UCSD-AML1 (cell line): ENCODE results near the gene LUC7L.
A peak's percentile ranks its signal among the peaks of the same experiment; 100 is the strongest.
"Not testable (repeated sequence)": the region's sequence is repeated elsewhere in the genome, so short reads cannot be mapped to it uniquely, and the experiment has no call there.

Experiments
- DNase-seq: peaks from one replicate; lab custom pipeline; 2025; ENCODE audit not compliant: unreplicated experiment; lab: John Stamatoyannopoulos, UW

Gene LUC7L

GRCh38 chr16:180681-181564 is 48.3 kb downstream of the LUC7L start:
- peak; percentile 85 for DNase-seq

GRCh38 chr16:180101-180675 is 49.1 kb downstream of the LUC7L start, which contains the start of gene HBQ1:
TSS of gene HBQ1 (plus strand) at chr16:180459. CDS start at chr16:180487, 28 bp downstream.
- DNase-seq = peak; percentile 74

DNA sequence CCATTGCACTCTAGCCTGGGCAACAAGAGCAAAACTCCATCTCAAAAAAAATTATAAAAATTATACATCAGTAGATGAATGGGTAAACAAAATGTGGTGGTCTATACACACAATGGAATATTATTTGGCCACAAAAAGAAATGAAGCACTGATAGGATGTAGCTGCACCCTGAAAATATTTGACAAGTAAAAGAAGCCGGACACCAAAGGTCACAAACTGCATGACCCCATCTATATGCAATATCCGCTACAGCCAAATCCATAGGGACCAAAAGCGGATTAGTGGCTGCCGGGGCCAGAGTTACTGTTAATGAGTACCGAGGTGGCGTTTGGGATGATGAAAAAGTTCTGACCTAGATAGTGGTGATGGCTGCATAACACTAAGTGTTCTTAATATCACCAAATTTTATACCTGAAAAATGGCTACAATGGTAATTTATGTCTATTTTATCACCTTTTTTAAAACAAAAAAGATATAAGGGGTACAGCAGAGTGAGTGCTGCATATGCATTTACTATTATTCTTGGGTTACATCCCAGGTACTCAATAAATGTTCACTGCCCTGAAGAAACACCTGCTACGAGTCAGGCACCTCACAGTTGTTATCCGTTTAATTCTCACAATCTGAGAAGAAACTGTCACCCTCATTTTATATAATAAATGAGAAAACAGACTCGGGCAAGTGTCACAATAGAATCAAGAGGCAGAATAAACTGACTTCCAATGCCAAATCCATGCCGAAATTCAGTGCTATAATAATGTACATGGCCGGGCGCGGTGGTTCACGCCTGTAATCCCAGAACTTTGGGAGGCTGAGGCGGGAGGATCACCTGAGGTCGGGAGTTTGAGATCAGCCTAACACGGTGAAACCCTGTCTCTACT is 49.8 kb downstream of the LUC7L start:
- no peak for DNase-seq

GRCh38 chr16:178668-179015 is 50.6 kb downstream of the LUC7L start:
- DNase-seq = no peak

GRCh38 chr16:177981-178667 is 51.1 kb downstream of the LUC7L start:
- no peak for DNase-seq

DNA sequence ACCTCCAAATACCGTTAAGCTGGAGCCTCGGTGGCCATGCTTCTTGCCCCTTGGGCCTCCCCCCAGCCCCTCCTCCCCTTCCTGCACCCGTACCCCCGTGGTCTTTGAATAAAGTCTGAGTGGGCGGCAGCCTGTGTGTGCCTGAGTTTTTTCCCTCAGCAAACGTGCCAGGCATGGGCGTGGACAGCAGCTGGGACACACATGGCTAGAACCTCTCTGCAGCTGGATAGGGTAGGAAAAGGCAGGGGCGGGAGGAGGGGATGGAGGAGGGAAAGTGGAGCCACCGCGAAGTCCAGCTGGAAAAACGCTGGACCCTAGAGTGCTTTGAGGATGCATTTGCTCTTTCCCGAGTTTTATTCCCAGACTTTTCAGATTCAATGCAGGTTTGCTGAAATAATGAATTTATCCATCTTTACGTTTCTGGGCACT is 51.8 kb downstream of the LUC7L start:
- DNase-seq = no peak

DNA sequence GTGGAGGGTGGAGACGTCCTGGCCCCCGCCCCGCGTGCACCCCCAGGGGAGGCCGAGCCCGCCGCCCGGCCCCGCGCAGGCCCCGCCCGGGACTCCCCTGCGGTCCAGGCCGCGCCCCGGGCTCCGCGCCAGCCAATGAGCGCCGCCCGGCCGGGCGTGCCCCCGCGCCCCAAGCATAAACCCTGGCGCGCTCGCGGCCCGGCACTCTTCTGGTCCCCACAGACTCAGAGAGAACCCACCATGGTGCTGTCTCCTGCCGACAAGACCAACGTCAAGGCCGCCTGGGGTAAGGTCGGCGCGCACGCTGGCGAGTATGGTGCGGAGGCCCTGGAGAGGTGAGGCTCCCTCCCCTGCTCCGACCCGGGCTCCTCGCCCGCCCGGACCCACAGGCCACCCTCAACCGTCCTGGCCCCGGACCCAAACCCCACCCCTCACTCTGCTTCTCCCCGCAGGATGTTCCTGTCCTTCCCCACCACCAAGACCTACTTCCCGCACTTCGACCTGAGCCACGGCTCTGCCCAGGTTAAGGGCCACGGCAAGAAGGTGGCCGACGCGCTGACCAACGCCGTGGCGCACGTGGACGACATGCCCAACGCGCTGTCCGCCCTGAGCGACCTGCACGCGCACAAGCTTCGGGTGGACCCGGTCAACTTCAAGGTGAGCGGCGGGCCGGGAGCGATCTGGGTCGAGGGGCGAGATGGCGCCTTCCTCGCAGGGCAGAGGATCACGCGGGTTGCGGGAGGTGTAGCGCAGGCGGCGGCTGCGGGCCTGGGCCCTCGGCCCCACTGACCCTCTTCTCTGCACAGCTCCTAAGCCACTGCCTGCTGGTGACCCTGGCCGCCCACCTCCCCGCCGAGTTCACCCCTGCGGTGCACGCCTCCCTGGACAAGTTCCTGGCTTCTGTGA is 52.5 kb downstream of the LUC7L start, which contains the start of gene HBA1:
HBA1 (plus strand) TSS at position 204 of the 906 bp plus-strand sequence; CDS start at position 241, 37 bp downstream.
- DNase-seq = not testable (repeated sequence)

DNA sequence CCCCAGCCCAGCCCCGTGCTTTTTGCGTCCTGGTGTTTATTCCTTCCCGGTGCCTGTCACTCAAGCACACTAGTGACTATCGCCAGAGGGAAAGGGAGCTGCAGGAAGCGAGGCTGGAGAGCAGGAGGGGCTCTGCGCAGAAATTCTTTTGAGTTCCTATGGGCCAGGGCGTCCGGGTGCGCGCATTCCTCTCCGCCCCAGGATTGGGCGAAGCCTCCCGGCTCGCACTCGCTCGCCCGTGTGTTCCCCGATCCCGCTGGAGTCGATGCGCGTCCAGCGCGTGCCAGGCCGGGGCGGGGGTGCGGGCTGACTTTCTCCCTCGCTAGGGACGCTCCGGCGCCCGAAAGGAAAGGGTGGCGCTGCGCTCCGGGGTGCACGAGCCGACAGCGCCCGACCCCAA is 53.2 kb downstream of the LUC7L start:
- DNase-seq = not testable (repeated sequence)

GRCh38 chr16:175011-175949 is 54.0 kb downstream of the LUC7L start:
- DNase-seq = no peak

GRCh38 chr16:173928-174769 is 55.1 kb downstream of the LUC7L start:
- not testable (repeated sequence) for DNase-seq

DNA sequence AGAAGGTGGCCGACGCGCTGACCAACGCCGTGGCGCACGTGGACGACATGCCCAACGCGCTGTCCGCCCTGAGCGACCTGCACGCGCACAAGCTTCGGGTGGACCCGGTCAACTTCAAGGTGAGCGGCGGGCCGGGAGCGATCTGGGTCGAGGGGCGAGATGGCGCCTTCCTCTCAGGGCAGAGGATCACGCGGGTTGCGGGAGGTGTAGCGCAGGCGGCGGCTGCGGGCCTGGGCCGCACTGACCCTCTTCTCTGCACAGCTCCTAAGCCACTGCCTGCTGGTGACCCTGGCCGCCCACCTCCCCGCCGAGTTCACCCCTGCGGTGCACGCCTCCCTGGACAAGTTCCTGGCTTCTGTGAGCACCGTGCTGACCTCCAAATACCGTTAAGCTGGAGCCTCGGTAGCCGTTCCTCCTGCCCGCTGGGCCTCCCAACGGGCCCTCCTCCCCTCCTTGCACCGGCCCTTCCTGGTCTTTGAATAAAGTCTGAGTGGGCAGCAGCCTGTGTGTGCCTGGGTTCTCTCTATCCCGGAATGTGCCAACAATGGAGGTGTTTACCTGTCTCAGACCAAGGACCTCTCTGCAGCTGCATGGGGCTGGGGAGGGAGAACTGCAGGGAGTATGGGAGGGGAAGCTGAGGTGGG is 55.9 kb downstream of the LUC7L start:
- DNase-seq = not testable (repeated sequence)

DNA sequence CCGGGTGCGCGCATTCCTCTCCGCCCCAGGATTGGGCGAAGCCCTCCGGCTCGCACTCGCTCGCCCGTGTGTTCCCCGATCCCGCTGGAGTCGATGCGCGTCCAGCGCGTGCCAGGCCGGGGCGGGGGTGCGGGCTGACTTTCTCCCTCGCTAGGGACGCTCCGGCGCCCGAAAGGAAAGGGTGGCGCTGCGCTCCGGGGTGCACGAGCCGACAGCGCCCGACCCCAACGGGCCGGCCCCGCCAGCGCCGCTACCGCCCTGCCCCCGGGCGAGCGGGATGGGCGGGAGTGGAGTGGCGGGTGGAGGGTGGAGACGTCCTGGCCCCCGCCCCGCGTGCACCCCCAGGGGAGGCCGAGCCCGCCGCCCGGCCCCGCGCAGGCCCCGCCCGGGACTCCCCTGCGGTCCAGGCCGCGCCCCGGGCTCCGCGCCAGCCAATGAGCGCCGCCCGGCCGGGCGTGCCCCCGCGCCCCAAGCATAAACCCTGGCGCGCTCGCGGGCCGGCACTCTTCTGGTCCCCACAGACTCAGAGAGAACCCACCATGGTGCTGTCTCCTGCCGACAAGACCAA is 56.8 kb downstream of the LUC7L start, which contains the start of gene HBA2:
HBA2 (plus strand) TSS at position 503 of the 568 bp plus-strand sequence; CDS start at position 540, 37 bp downstream.
- not testable (repeated sequence) for DNase-seq

DNA sequence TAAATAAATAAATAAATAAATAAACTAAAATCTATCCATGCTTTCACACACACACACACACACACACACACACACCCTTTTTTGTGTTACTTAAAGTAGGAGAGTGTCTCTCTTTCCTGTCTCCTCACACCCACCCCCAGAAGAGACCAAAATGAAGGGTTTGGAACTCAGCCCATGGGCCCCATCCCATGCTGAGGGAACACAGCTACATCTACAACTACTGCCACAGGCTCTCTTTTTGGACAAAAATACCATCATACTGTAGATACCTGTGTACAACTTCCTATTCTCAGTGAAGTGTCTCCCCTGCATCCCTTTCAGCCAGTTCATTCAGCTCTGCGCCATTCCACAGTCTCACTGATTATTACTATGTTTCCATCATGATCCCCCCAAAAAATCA is 58.5 kb downstream of the LUC7L start:
- DNase-seq = no peak

DNA sequence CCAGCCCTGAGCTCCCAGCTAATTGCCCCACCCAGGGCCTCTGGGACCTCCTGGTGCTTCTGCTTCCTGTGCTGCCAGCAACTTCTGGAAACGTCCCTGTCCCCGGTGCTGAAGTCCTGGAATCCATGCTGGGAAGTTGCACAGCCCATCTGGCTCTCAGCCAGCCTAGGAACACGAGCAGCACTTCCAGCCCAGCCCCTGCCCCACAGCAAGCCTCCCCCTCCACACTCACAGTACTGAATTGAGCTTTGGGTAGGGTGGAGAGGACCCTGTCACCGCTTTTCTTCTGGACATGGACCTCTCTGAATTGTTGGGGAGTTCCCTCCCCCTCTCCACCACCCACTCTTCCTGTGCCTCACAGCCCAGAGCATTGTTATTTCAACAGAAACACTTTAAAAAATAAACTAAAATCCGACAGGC is 59.2 kb downstream of the LUC7L start:
- not testable (repeated sequence) for DNase-seq

DNA sequence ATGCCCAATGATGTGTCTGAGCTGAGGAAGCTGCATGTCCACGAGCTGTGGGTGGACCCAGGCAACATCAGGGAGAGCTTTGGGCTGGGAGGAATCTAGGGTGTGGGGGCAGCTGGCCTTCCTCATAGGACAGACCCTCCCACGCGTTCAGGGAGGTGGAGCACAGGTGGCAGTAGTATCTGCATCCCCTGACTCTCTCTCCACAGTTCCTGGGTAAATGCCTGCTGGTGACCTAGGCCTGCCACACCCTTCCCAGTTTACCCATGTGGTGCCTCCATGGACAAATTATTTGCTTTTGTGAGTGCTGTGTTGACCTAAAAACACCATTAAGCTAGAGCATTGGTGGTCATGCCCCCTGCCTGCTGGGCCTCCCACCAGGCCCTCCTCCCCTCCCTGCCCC is 60.2 kb downstream of the LUC7L start:
- no peak for DNase-seq

DNA sequence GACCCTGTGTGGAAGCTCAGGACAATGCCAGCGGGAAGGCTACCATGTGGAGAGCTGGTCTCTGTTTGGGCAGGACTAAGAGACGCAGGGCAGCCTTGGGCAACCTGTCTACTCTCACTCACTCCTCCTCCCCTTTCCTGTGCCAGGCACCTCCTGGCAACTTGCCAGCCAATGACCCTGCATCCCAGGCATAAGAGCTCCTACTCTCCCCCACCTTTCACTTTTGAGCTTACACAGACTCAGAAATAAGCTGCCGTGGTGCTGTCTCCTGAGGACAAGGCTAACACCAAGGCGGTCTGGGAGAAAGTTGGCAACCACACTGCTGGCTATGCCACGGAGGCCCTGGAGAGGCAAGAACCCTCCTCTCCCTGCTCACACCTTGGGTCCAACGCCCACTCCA is 60.8 kb downstream of the LUC7L start:
- no peak for DNase-seq
